A549 (cell line): ENCODE results near the gene XAB2. TPM values are rescaled to one million over a fixed set of nuclear protein-coding genes. Genes with fewer than 3 reads are reported as not detected.
"Not testable (repeated sequence)": the region's sequence is repeated elsewhere in the genome, so short reads cannot be mapped to it uniquely, and the experiment has no call there.

Experiments
- ATAC-seq, 2 experiments: fragments of 200-7000 bp in 1 of 2; fragments of >200 bp in 1 of 2; cut with Nextera tagmentation in 1 of 2; cut with Tn5 transposase in 1 of 2; 3 replicates each; pipeline versions ENCODE4 v1.8.0 to v1.9.1; 2018 to 2020; ENCODE audit warnings: mild to moderate bottlenecking in 1 of 2, moderate library complexity in 1 of 2
- CTCF ChIA-PET: fragments of 300-600 bp; sonication (Branson Sonifier 250); formaldehyde crosslinking; extraction: SDS; loops from one replicate; lab custom pipeline; 2021; ENCODE audit warnings: antibody characterized with exemption, inconsistent platforms; lab: Yijun Ruan, JAX
- POLR2A ChIA-PET: fragments of 350-600 bp; formaldehyde crosslinking; extraction: SDS; loops from one replicate; lab custom pipeline; 2021; ENCODE audit warnings: antibody characterized with exemption, inconsistent platforms; lab: Yijun Ruan, JAX
- DNase-seq, 2 experiments: peaks; one replicate each; pipeline versions ENCODE4 v3.0.0 to v3.0.0-alpha.2; 2011 to 2016; ENCODE audit warnings: low read depth in 1 of 2, low spot score in 1 of 2
- FAIRE-seq: peaks from 2 replicates; lab custom pipeline; 2011; peaks lifted over from hg19 to GRCh38; lab: Jason Lieb, UNC
- H3K27ac ChIP-seq, 2 experiments: fragments of >200 bp; sonication (Bioruptor Twin); formaldehyde crosslinking; 3 replicates each; pipeline ENCODE4 v1.5.1; 2016 to 2017
- H3K4me1 ChIP-seq: fragments of >200 bp; sonication (Bioruptor Twin); formaldehyde crosslinking; 3 replicates; pipeline ENCODE4 v1.6.1; 2016
- H3K4me2 ChIP-seq: fragments of >200 bp; sonication (Bioruptor Twin); formaldehyde crosslinking; 3 replicates; pipeline ENCODE4 v1.6.1; 2016
- H3K4me3 ChIP-seq: fragments of >200 bp; sonication (Bioruptor Twin); formaldehyde crosslinking; 3 replicates; pipeline ENCODE4 v1.5.1; 2016
- H3K9me3 ChIP-seq: fragments of >200 bp; sonication (Bioruptor Twin); formaldehyde crosslinking; 3 replicates; pipeline ENCODE4 v1.6.1; 2016
- BHLHE40 ChIP-seq: IDR thresholded peaks from 2 replicates; pipeline ENCODE4 v1.6.1; 2012; ENCODE audit warnings: low read depth, low read length, inconsistent platforms
- CBX2 ChIP-seq: fragments of 200-600 bp; sonication (generic); IDR thresholded peaks from 2 replicates; pipeline ENCODE4 v1.6.1; 2016; ENCODE audit warnings: low read depth, mild to moderate bottlenecking, borderline replicate concordance
- CBX8 ChIP-seq: fragments of 200-600 bp; sonication (generic); IDR thresholded peaks from 2 replicates; pipeline ENCODE4 v1.6.1; 2016
- CHD4 ChIP-seq: fragments of 200-600 bp; sonication (generic); IDR thresholded peaks from 2 replicates; pipeline ENCODE4 v1.6.1; 2016; ENCODE audit warnings: antibody characterized with exemption, mild to moderate bottlenecking, borderline replicate concordance
- EHMT2 ChIP-seq: fragments of 200-600 bp; sonication (generic); IDR thresholded peaks from 2 replicates; pipeline ENCODE4 v1.6.1; 2016; ENCODE audit warnings: antibody characterized with exemption, low read depth, mild to moderate bottlenecking, moderate library complexity
- ESRRA ChIP-seq: fragments of 150-350 bp; IDR thresholded peaks from 2 replicates; pipeline ENCODE4 v1.6.1; 2014; ENCODE audit warnings: mild to moderate bottlenecking, low read length, borderline replicate concordance
- GATA3 ChIP-seq: IDR thresholded peaks from 2 replicates; pipeline ENCODE4 v1.6.1; 2012; ENCODE audit warnings: borderline replicate concordance
- HOXB13 ChIP-seq: fragments of 250-450 bp; sonication (Bioruptor Pico); IDR thresholded peaks from 2 replicates; pipeline ENCODE4 v1.5.0; 2020; ENCODE audit warnings: low read depth, mild to moderate bottlenecking, moderate library complexity
- JUN ChIP-seq, 2 experiments: fragments of >200 bp; sonication (Bioruptor Twin); formaldehyde crosslinking; IDR thresholded peaks; 2 replicates in 1 of 2; 3 replicates in 1 of 2; pipeline ENCODE4 v1.6.1; 2016 to 2017
- KDM1A ChIP-seq: fragments of 200-600 bp; sonication (generic); IDR thresholded peaks from 2 replicates; pipeline ENCODE4 v1.6.1; 2016; ENCODE audit warnings: low read depth, mild to moderate bottlenecking
- KDM5A ChIP-seq: fragments of 200-600 bp; sonication (generic); IDR thresholded peaks from 2 replicates; pipeline ENCODE4 v1.6.1; 2016; ENCODE audit warnings: antibody characterized with exemption, mild to moderate bottlenecking
- NPAS2 ChIP-seq: fragments of 250-450 bp; sonication (Bioruptor Pico); IDR thresholded peaks from 2 replicates; pipeline ENCODE4 v1.8.0; 2022; ENCODE audit warnings: mild to moderate bottlenecking, moderate library complexity, borderline replicate concordance
- PHF8 ChIP-seq: fragments of 200-600 bp; sonication (generic); IDR thresholded peaks from 2 replicates; pipeline ENCODE4 v1.6.1; 2016; ENCODE audit warnings: low read depth, mild to moderate bottlenecking, antibody characterized with exemption, moderate library complexity, borderline replicate concordance
- RARB ChIP-seq: fragments of 250-450 bp; sonication (Bioruptor Pico); IDR thresholded peaks from 2 replicates; pipeline ENCODE4 v1.8.0; 2021; ENCODE audit warnings: mild to moderate bottlenecking, moderate library complexity
- RCOR1 ChIP-seq: fragments of 150-350 bp; IDR thresholded peaks from 2 replicates; pipeline ENCODE4 v1.6.1; 2014; ENCODE audit warnings: antibody characterized with exemption, low read length, low read depth
- SMC3 ChIP-seq: fragments of >200 bp; sonication (Bioruptor Twin); formaldehyde crosslinking; IDR thresholded peaks from 3 replicates; pipeline ENCODE4 v1.6.1; 2018; ENCODE audit warnings: inconsistent platforms
- ZFP36 ChIP-seq: fragments of 450-650 bp; IDR thresholded peaks from 2 replicates; pipeline ENCODE4 v1.6.1; 2014; ENCODE audit warnings: borderline replicate concordance; ENCODE audit not compliant: partially characterized antibody
- WGBS: methylation state at CpG from one replicate; pipeline ENCODE4 v1.1.6; 2017; ENCODE audit errors: missing lambda C conversion rate; 5-methylcytosine and 5-hydroxymethylcytosine counted together
- polyA plus RNA-seq, 4 experiments: library from polyadenylated mRNA; depleted of rRNA in 3 of 4; stranded (reverse); fragments of >200 nt; fragmentation: RNase III in 1 of 4; extraction: RNeasy Plus Mini Kit Qiagen cat#74134 plus additional on column Dnase treatment in 1 of 4; gene quantifications; 2 replicates in 3 of 4; 3 replicates in 1 of 4; pipeline ENCODE4 v1.2.3, GENCODE V29; 2011 to 2017
- TF ChIP-seq, protein P1 (sequence below): fragments of 450-650 bp; IDR thresholded peaks from 2 replicates; pipeline ENCODE4 v1.6.1; 2014; ENCODE audit warnings: antibody characterized with exemption

XAB2 gene
- polyA plus RNA-seq, 2 of the 4 experiments (the other 2 are of a cell fraction) = 15.0 to 21.2 TPM

DNA sequence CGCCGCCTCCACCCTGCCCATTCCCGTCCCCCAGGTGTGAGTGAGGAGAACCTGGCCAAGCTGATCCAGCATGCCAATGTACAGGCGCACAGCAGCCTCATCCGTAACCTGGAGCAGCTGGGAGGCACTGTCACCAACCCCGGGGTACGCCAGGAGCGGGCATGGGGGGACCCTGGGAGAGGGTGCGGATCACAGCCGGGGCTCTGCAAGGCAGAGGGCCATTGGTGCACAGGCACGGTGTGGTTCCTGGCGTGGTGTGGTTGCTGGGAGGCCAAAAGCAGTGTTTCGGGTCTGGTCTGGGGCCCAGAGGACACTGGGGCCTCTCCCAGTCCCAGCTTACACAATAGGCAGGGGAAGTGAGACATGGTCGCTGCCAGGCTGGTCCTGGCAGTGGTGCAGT is 15.8 kb upstream of the XAB2 start:
- Histone ChIP-seq H3K4me2 (no peak overlapping the region), H3K27ac (no peak overlapping the region), H3K9me3 (no peaks in the 10 kb centered on the region), H3K4me3 (no peak overlapping the region), H3K4me1 (no peaks in the 10 kb centered on the region)
- WGBS = 89% methylated on average over 12 of the region's 14 CpGs
- DNase-seq (no peak), ATAC-seq (peak; percentile 12 to 22; a peak in 1 of 6 replicates), FAIRE-seq (no peak)
- TF ChIP-seq RCOR1 (no peak), GATA3 (no peak), CBX2 (no peak), CBX8 (no peak), KDM1A (no peak), JUN (IDR thresholded peaks at IDR 0.05) (no peak), NPAS2 (CRISPR knock-in tag) (no peak)
- TF ChIP-seq, protein P1, sequence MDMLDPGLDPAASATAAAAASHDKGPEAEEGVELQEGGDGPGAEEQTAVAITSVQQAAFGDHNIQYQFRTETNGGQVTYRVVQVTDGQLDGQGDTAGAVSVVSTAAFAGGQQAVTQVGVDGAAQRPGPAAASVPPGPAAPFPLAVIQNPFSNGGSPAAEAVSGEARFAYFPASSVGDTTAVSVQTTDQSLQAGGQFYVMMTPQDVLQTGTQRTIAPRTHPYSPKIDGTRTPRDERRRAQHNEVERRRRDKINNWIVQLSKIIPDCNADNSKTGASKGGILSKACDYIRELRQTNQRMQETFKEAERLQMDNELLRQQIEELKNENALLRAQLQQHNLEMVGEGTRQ = no peak
- CTCF ChIA-PET = interaction anchor here (1.3 to 1.5 kb wide), 2 partner anchors 36 to 77 kb away, joined by 4 to 8 read pairs; partner anchors contain the start of gene TRAPPC5
- POLR2A ChIA-PET = interaction anchor here (0.6 to 1.3 kb wide), 2 partner anchors 16 to 59 kb away, joined by 4 to 6 read pairs; partner anchors contain the start of genes PET100 and XAB2

DNA sequence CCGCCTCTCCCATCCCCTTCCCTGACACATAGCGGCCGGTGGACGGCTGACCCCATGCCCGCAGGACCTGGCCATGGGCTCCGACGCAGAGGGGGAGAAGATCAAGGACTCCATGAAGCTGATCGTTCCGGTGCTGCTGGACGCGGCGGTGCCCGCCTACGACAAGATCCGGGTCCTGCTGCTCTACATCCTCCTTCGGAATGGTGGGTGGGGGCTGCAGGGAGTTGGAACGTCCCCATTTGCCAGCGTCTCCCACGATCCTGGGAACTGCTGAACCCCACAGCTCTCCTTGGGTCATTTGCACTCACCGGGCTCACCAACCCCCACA is 15.2 kb upstream of the XAB2 start:
- ATAC-seq = no peak
- Histone ChIP-seq H3K27ac (no peak overlapping the region), H3K9me3 (no peaks in the 10 kb centered on the region), H3K4me3 (no peak overlapping the region), H3K4me1 (no peaks in the 10 kb centered on the region), H3K4me2 (no peak overlapping the region)
- DNase-seq = no peak
- no peak for TF ChIP-seq GATA3
- no peak for TF ChIP-seq JUN (IDR thresholded peaks at IDR 0.05)
- TF ChIP-seq KDM5A = no peak
- no peak for TF ChIP-seq SMC3
- TF ChIP-seq HOXB13 (CRISPR knock-in tag) = no peak
- TF ChIP-seq BHLHE40 = no peak
- no peak for TF ChIP-seq NPAS2 (CRISPR knock-in tag)
- TF ChIP-seq CHD4 = no peak
- no peak for TF ChIP-seq RARB (CRISPR knock-in tag)
- no peak for TF ChIP-seq PHF8
- TF ChIP-seq ZFP36 = no peak
- TF ChIP-seq EHMT2 = no peak
- TF ChIP-seq, protein P1 = no peak
- TF ChIP-seq ESRRA = no peak
- no peak for FAIRE-seq
- WGBS = 96% methylated on average over 18 of the region's 20 CpGs
- CTCF ChIA-PET = interaction anchor here (1.3 to 1.5 kb wide), 2 partner anchors 36 to 76 kb away, joined by 4 to 8 read pairs; partner anchors contain the start of gene TRAPPC5
- POLR2A ChIA-PET = interaction anchor here (0.6 to 1.3 kb wide), 2 partner anchors 15 to 58 kb away, joined by 4 to 6 read pairs; partner anchors contain the start of genes PET100 and XAB2

DNA sequence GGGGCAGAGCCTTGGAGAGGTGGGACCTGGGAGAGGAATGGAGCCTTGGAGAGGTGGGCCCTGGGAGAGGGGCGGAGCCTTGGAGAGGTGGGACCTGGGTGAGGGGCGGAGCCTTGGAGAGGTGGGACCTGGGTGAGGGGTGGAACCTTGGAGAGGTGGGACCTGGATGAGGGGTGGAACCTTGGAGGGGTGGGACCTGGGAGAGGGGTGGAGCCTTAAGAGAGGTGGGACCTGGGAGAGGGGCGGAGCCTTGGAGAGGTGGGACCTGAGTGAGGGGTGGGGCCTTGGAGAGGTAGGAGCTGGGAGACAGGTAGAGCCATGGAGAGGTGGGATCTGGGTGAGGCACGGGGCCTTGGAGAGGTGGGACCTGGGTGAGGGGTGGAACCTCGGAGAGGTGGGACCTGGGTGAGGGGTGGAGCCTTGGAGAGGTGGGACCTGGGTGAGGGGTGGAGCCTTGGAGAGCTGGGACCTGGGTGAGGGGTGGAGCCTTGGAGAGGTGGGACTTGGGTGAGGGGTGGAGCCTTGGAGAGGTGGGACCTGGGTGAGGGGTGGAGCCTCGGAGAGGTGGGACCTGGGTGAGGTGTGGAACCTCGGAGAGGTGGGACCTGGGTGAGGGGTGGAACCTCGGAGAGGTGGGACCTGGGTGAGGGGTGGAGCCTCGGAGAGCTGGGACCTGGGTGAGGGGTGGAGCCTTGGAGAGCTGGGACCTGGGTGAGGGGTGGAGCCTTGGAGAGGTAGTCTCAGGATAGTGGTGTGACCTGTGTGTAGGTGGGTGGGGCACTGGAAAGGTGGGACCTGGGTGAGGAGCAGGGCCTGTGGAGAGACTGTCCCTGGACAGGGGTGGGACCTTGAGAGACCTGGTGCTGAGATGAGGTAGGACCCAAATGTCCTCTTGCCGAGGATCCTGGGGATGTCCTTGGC is 14.5 kb upstream of the XAB2 start:
- H3K4me2 ChIP-seq, FAIRE-seq, H3K4me1 ChIP-seq, H3K4me3 ChIP-seq, POLR2A ChIA-PET, H3K27ac ChIP-seq, H3K9me3 ChIP-seq, ATAC-seq: not testable (repeated sequence)
- CTCF ChIA-PET = interaction anchor here (1.3 to 1.9 kb wide), 4 partner anchors 7 to 76 kb away, joined by 3 to 9 read pairs (median 6); partner anchors contain the start of gene TRAPPC5
- 77% methylated on average over 8 of the region's 10 CpGs for WGBS
- DNase-seq = peak in 1 of 2 experiments; percentile 57
